GM12878 (cell line): Measurements from ENCODE around the gene PCDHGA8. TPM values are rescaled to one million over a fixed set of nuclear protein-coding genes. Genes with fewer than 3 reads are reported as not detected.
A peak's percentile ranks its signal among the peaks of the same experiment; 100 is the strongest.

Experiments
- ATAC-seq: fragments of 200-7000 bp; cut with Tn5 transposase; 3 replicates; pipeline ENCODE4 v1.9.1; 2020; ENCODE audit warnings: mild to moderate bottlenecking, moderate library complexity
- BruUV-seq: library from RNA; stranded (reverse); fragments of 400-500 nt; replicated peaks from 2 replicates; lab custom pipeline; 2021; lab: Mats Ljungman, UMichigan
- CTCF ChIA-PET: fragments of 300-600 bp; sonication (Branson Sonifier 250); formaldehyde crosslinking; extraction: SDS; loops from one replicate; lab custom pipeline; 2021; ENCODE audit warnings: inconsistent platforms; lab: Yijun Ruan, JAX
- POLR2A ChIA-PET: fragments of 350-600 bp; formaldehyde crosslinking; extraction: SDS; loops from one replicate; lab custom pipeline; 2021; ENCODE audit warnings: inconsistent platforms; lab: Charles Lee
- RAD21 ChIA-PET: fragments of 300-600 bp; sonication (Branson Sonifier 250); formaldehyde crosslinking; loops from one replicate; lab custom pipeline; 2023; ENCODE audit warnings: antibody characterized with exemption; ENCODE audit not compliant: unreplicated experiment; lab: Charles Lee
- SMC1A ChIA-PET: fragments of 300-600 bp; sonication (Branson Sonifier 250); formaldehyde crosslinking; loops from one replicate; lab custom pipeline; 2023; ENCODE audit not compliant: unreplicated experiment, uncharacterized antibody; lab: Charles Lee
- DNase-seq: peaks from one replicate; pipeline ENCODE4 v3.0.0-alpha.2; 2011; ENCODE audit warnings: low read depth, low spot score
- FAIRE-seq: peaks from 3 replicates; lab custom pipeline; 2011; peaks lifted over from hg19 to GRCh38; lab: Jason Lieb, UNC
- H2AFZ ChIP-seq: 2 replicates; pipeline ENCODE4 v1.6.0; 2011; ENCODE audit warnings: low read depth, low read length, control low read depth; ENCODE audit not compliant: control insufficient read depth
- H3K27ac ChIP-seq: 2 replicates; pipeline ENCODE4 v1.5.1; 2011; ENCODE audit warnings: control low read depth; ENCODE audit not compliant: control insufficient read depth, insufficient read depth
- H3K27me3 ChIP-seq, 2 experiments: replicated peaks in 1 of 2; 2 replicates each; pipeline versions ENCODE4 v1.6.0 to v1.6.1; 2011; ENCODE audit warnings: low read length in 1 of 2; ENCODE audit not compliant: control insufficient read depth in 2 of 2, insufficient read depth in 2 of 2
- H3K36me3 ChIP-seq, 2 experiments: 2 replicates each; pipeline ENCODE4 v1.5.1; 2011; ENCODE audit warnings: low read length in 1 of 2; ENCODE audit not compliant: control insufficient read depth in 2 of 2, insufficient read depth in 2 of 2
- H3K4me1 ChIP-seq: 2 replicates; pipeline ENCODE4 v1.6.1; 2011; ENCODE audit warnings: mild to moderate bottlenecking, low read length, moderate library complexity, mixed read lengths; ENCODE audit not compliant: control insufficient read depth, insufficient read depth
- H3K4me2 ChIP-seq: 2 replicates; pipeline ENCODE4 v1.6.0; 2011; ENCODE audit warnings: control low read depth; ENCODE audit not compliant: control insufficient read depth, insufficient read depth
- H3K4me3 ChIP-seq: fragments of 200-600 bp; sonication (generic); 2 replicates; pipeline ENCODE4 v1.5.1; 2016
- H3K79me2 ChIP-seq: 2 replicates; pipeline ENCODE4 v1.6.0; 2011; ENCODE audit warnings: low read length; ENCODE audit not compliant: control insufficient read depth, insufficient read depth
- H3K9ac ChIP-seq: 2 replicates; pipeline ENCODE4 v1.8.0; 2011; ENCODE audit warnings: low read length, control low read depth, mixed read lengths; ENCODE audit not compliant: control insufficient read depth, insufficient read depth
- H3K9me3 ChIP-seq: replicated peaks from 3 replicates; pipeline ENCODE4 v1.5.1; 2011; ENCODE audit warnings: mild to moderate bottlenecking, low read length; ENCODE audit not compliant: control insufficient read depth, insufficient read depth
- H4K20me1 ChIP-seq: 2 replicates; pipeline ENCODE4 v1.6.0; 2011; ENCODE audit not compliant: control insufficient read depth, insufficient read depth
- ASH2L ChIP-seq: fragments of 300-600, 200-600 bp; sonication (generic); IDR thresholded peaks from 2 replicates; pipeline ENCODE4 v1.6.1; 2017; ENCODE audit warnings: low read depth, mild to moderate bottlenecking, borderline replicate concordance
- CBX5 ChIP-seq: sonication (generic); IDR thresholded peaks from 2 replicates; pipeline ENCODE4 v1.6.1; 2016; ENCODE audit warnings: low read depth, moderate library complexity, mild to moderate bottlenecking, inconsistent platforms
- ETV6 ChIP-seq, 2 experiments: fragments of 450-650 bp in 1 of 2; IDR thresholded peaks in 1 of 2; conservative IDR thresholded peaks in 1 of 2; 2 replicates each; pipeline ENCODE4 v1.6.1; 2014; ENCODE audit warnings: antibody characterized with exemption in 1 of 2, borderline replicate concordance in 1 of 2, low read depth in 1 of 2, mild to moderate bottlenecking in 1 of 2, moderate library complexity in 1 of 2
- HDGF ChIP-seq: fragments of 450-650 bp; IDR thresholded peaks from 2 replicates; pipeline ENCODE4 v1.6.1; 2016; ENCODE audit warnings: antibody characterized with exemption
- IKZF2 ChIP-seq, 2 experiments: fragments of 450-650 bp; IDR thresholded peaks; 2 replicates each; pipeline ENCODE4 v1.6.1; 2017; ENCODE audit warnings: mild to moderate bottlenecking in 2 of 2, moderate library complexity in 2 of 2
- JUND ChIP-seq: IDR thresholded peaks from 2 replicates; pipeline ENCODE4 v1.6.1; 2012; ENCODE audit warnings: low read depth, mild to moderate bottlenecking, low read length, improper control_type of control experiment, moderate library complexity
- NR2C1 ChIP-seq: fragments of 450-650 bp; IDR thresholded peaks from 2 replicates; pipeline ENCODE4 v1.6.1; 2017; ENCODE audit warnings: antibody characterized with exemption, mild to moderate bottlenecking, moderate library complexity
- NRF1 ChIP-seq: conservative IDR thresholded peaks from 2 replicates; pipeline ENCODE4 v1.6.1; 2011; ENCODE audit warnings: mild to moderate bottlenecking, low read depth, low read length, improper control_type of control experiment
- PML ChIP-seq: IDR thresholded peaks from 2 replicates; pipeline ENCODE4 v1.6.1; 2012; ENCODE audit warnings: low read length, inconsistent platforms
- PRDM15 ChIP-seq: fragments of 450-650 bp; formaldehyde crosslinking; IDR thresholded peaks from 2 replicates; pipeline ENCODE4 v1.4.0; 2020; ENCODE audit warnings: mild to moderate bottlenecking, moderate library complexity
- RB1 ChIP-seq: fragments of 450-650 bp; formaldehyde crosslinking; IDR thresholded peaks from 2 replicates; pipeline ENCODE4 v1.6.1; 2017; ENCODE audit warnings: mild to moderate bottlenecking, borderline replicate concordance
- SPI1 ChIP-seq: IDR thresholded peaks from 2 replicates; pipeline ENCODE4 v1.6.1; 2011; ENCODE audit warnings: low read depth, mild to moderate bottlenecking, low read length, moderate library complexity, borderline replicate concordance; ENCODE audit not compliant: insufficient read depth
- TCF12 ChIP-seq: IDR thresholded peaks from 2 replicates; pipeline ENCODE4 v1.6.1; 2011; ENCODE audit warnings: low read depth, mild to moderate bottlenecking, low read length
- YY1 ChIP-seq: IDR thresholded peaks from 2 replicates; pipeline ENCODE4 v1.6.1; 2011; ENCODE audit warnings: low read depth, mild to moderate bottlenecking, low read length
- ZNF687 ChIP-seq: fragments of 450-650 bp; IDR thresholded peaks from 2 replicates; pipeline ENCODE4 v1.6.1; 2017; ENCODE audit warnings: mild to moderate bottlenecking, moderate library complexity
- WGBS: methylation state at CpG from one replicate; pipeline ENCODE4 v1.1.6; 2016; ENCODE audit warnings: low lambda C conversion rate; ENCODE audit not compliant: insufficient replicate concordance, insufficient coverage; ENCODE audit errors: missing lambda C conversion rate; 5-methylcytosine and 5-hydroxymethylcytosine counted together
- in situ Hi-C: fragments of 300-500 bp; cut with MboI; formaldehyde crosslinking; loops from 9 replicates; pipeline ENCODE4 v1.14.3; 2018; ENCODE audit warnings: mixed read lengths
- intact Hi-C: fragments of 100-400 bp; cut with micrococcal nuclease; formaldehyde crosslinking; loops from one replicate; pipeline ENCODE4 v1.14.2; 2022; ENCODE audit not compliant: unreplicated experiment
- polyA plus RNA-seq, 11 experiments: library from polyadenylated mRNA; depleted of rRNA in 4 of 11; unstranded in 6 of 11; stranded (reverse) in 5 of 11; fragments of >200 nt; fragmentation: Nextera tagmentation in 4 of 11; fragmentation: Illumina TruSeq in 1 of 11; extraction: Ambion mirVana in 4 of 11; extraction: Trizol in 1 of 11; gene quantifications; 1 replicate in 1 of 11; 2 replicates in 10 of 11; pipeline versions ENCODE4 v1.2.1 to v1.2.3, GENCODE V29; 2011 to 2016; ENCODE audit warnings: inconsistent platforms in 2 of 11, missing spikeins in 2 of 11, low read depth in 1 of 11
- total RNA-seq, 4 experiments: library from RNA; depleted of rRNA in 3 of 4; stranded (reverse); fragments of >200 nt in 3 of 4; fragmentation: Illumina TruSeq in 1 of 4; extraction: Trizol in 1 of 4; gene quantifications; 2 replicates each; pipeline versions ENCODE4 v1.2.1 to v1.2.3, GENCODE V29; 2013 to 2021

The PCDHGA8 gene
- total and polyA plus RNA-seq, 10 of the 15 experiments (the other 5 are each of a cell fraction or from before 2014, with no cell fraction given): 0.01 to 0.04 TPM; not detected in 8

GRCh38 chr5:141420855-141421488 is 28.5 kb downstream of the PCDHGA8 start, which contains the start of gene PCDHGA11:
TSS of gene PCDHGA11 (plus strand) at chr5:141421051. CDS start at chr5:141421228, 177 bp downstream.
- H3K9ac ChIP-seq: peak within 1 kb of the TSS; percentile 64
- peaks cover 4% of the 10 kb centered on the region; the same call in 1 of the 2 replicates for H3K4me1 ChIP-seq
- ChIA-PET RAD21 (interaction anchor here (0.5 to 2.6 kb wide), 25 partner anchors 8 to 234 kb away, joined by 3 to 34 read pairs (median 5); partner anchors contain the start of genes PCDHB9, PCDHGA10, PCDHGA12 and PCDHGB3), SMC1A (interaction anchor here (0.7 to 2.8 kb wide), 29 partner anchors 8 to 926 kb away, joined by 3 to 41 read pairs (median 5); partner anchors contain the start of genes PCDHGA10, PCDHGA12, PCDHGB3 and PCDHGC3), CTCF (interaction anchor here (0.6 to 10.9 kb wide), 47 partner anchors 9 to 468 kb away, joined by 3 to 245 read pairs (median 4); partner anchors contain the start of genes PCDHGA10, PCDHGA12, PCDHGA6 and PCDHGB3), POLR2A (interaction anchor here (1.2 kb wide), 1 partner anchor 143 kb away, joined by 5 read pairs; no protein-coding TSS in a partner anchor)
- H3K27ac ChIP-seq: no peak within 1 kb of the TSS
- WGBS: 10% methylated on average over 42 of the region's 42 CpGs
- H3K36me3 ChIP-seq: no peaks in the 10 kb centered on the region
- intact Hi-C loops: loop anchor here (1.0 to 2.0 kb wide), 4 partner anchors 54 to 137 kb away; partner anchors contain the start of gene PCDHGC3
- no peaks in the 10 kb centered on the region for H3K79me2 ChIP-seq
- H3K4me2 ChIP-seq: peak within 1 kb of the TSS; percentile 79
- H2AFZ ChIP-seq: peak within 1 kb of the TSS; percentile 98
- peaks cover 15% of the 10 kb centered on the region; the same call in 2 of the 3 replicates for H3K9me3 ChIP-seq
- in situ Hi-C loops: no loop called here
- peak; percentile 37 for DNase-seq
- peak; percentile 57 for FAIRE-seq
- H4K20me1 ChIP-seq: no peaks in the 10 kb centered on the region
- peak within 1 kb of the TSS; percentile 76 for H3K4me3 ChIP-seq
- H3K27me3 ChIP-seq: no peaks in the 10 kb centered on the region; a peak in 1 of 4 replicates
- BruUV-seq: TSS peak; percentile 63
- peak; percentile 77 for ATAC-seq
- TF ChIP-seq JUND (no peak), NR2C1 (no peak), ETV6 (conservative IDR thresholded peaks at IDR 0.05 in 1 of 2, IDR thresholded peaks at IDR 0.05 in 1 of 2; ENCODE audit: borderline replicate concordance in 1 of 2, low read depth in 1 of 2) (0 out of 4 replicates have a peak, but pooled peaks of 1 of the 2 experiments have one; percentile 8), RB1 (peak; percentile 25; the same call in 1 of the 2 replicates), CBX5 (peak; percentile 84; the same call in 1 of the 2 replicates), NRF1 (no peak), SPI1 (no peak), ASH2L (0 out of 2 replicates have a peak, but pooled peaks have one; percentile 33), HDGF (no peak), PML (peak; percentile 41; the same call in 1 of the 2 replicates), ZNF687 (no peak), PRDM15 (CRISPR knock-in tag) (no peak), IKZF2 (IDR thresholded peaks at IDR 0.05) (peak; percentile 33 to 36; a peak in 3 of 4 replicates), TCF12 (no peak), YY1 (peak; percentile 91)
